WI38 (cell line): ENCODE results near the gene ZNF440.
A peak's percentile ranks its signal among the peaks of the same experiment; 100 is the strongest.
"Not testable (repeated sequence)": the region's sequence is repeated elsewhere in the genome, so short reads cannot be mapped to it uniquely, and the experiment has no call there.

ENCODE experiments used
- H3K4me3 ChIP-seq: 2 replicates; pipeline ENCODE4 v1.5.1; 2011; ENCODE audit warnings: low read depth, mild to moderate bottlenecking, control low read depth, low read length
- CTCF ChIP-seq: IDR thresholded peaks from 2 replicates; pipeline ENCODE4 v1.5.1; 2012; ENCODE audit warnings: low read depth, mild to moderate bottlenecking, control low read depth, low read length

The ZNF440 gene

GRCh38 chr19:11814029-11814699 is at the start of gene ZNF440:
Gene ZNF440 (plus strand): TSS chr19:11814273. CDS start chr19:11814448, 175 bp downstream.
- no peak for TF ChIP-seq CTCF

GRCh38 chr19:11766597-11767591 is 47.2 kb upstream of the ZNF440 start, which contains the start of gene ZNF441:
Gene ZNF441 (plus strand): TSS chr19:11767000. CDS start chr19:11767194, 194 bp downstream.
- TF ChIP-seq CTCF, result no peak
- H3K4me3 ChIP-seq, result peak within 1 kb of the TSS; percentile 84

More at GRCh38 chr19:11814029-11814699, at the start of gene ZNF440:
- H3K4me3 ChIP-seq, result peak within 1 kb of the TSS; percentile 86

GRCh38 chr19:11767633-11768133 is 46.4 kb upstream of the ZNF440 start:
- H3K4me3 ChIP-seq, result peak overlapping the region; percentile 84
- TF ChIP-seq CTCF, result no peak

- TF ChIP-seq CTCF, result no peak
- H3K4me3 ChIP-seq, result no peak overlapping the region
These were observed 44.1 kb upstream of the ZNF440 start for GRCh38 chr19:11769995-11770394.

GRCh38 chr19:11771520-11771919 is 42.6 kb upstream of the ZNF440 start:
- not testable (repeated sequence) for H3K4me3 ChIP-seq

- not testable (repeated sequence) for H3K4me3 ChIP-seq
These were observed 37.4 kb upstream of the ZNF440 start for GRCh38 chr19:11776669-11777068.

- TF ChIP-seq CTCF, result no peak
- no peak overlapping the region for H3K4me3 ChIP-seq
These were observed 33.5 kb upstream of the ZNF440 start for GRCh38 chr19:11780431-11781020.
